Caco-2 (cell line): ENCODE results near the gene TAX1BP1. TPM values are rescaled to one million over a fixed set of nuclear protein-coding genes. Genes with fewer than 3 reads are reported as not detected.

ENCODE experiments used
- BruUV-seq: library from RNA; stranded (reverse); fragments of 400-500 nt; replicated peaks from 2 replicates; lab custom pipeline; 2021; lab: Mats Ljungman, UMichigan
- CTCF ChIA-PET: fragments of 300-600 bp; sonication (Branson Sonifier 250); formaldehyde crosslinking; loops from one replicate; lab custom pipeline; 2022; ENCODE audit warnings: antibody characterized with exemption; lab: Charles Lee
- POLR2A ChIA-PET: fragments of 300-600 bp; sonication (Branson Sonifier 250); formaldehyde crosslinking; loops from one replicate; lab custom pipeline; 2022; ENCODE audit warnings: antibody characterized with exemption; lab: Charles Lee
- DNase-seq, 2 experiments: peaks; one replicate each; pipeline versions ENCODE4 v3.0.0 to v3.0.0-alpha.2; 2020 to 2022
- H3K27me3 ChIP-seq: replicated peaks from 2 replicates; pipeline ENCODE4 v1.6.0; 2011; ENCODE audit warnings: low read length; ENCODE audit not compliant: control insufficient read depth, insufficient read depth
- H3K36me3 ChIP-seq: 2 replicates; pipeline ENCODE4 v1.5.1; 2011; ENCODE audit warnings: low read length; ENCODE audit not compliant: control insufficient read depth, insufficient read depth
- H3K4me1 ChIP-seq: fragments of 250-450 bp; sonication (Bioruptor Pico); 2 replicates; pipeline ENCODE4 v1.5.1; 2020; ENCODE audit warnings: mild to moderate bottlenecking
- H3K4me3 ChIP-seq: 2 replicates; pipeline ENCODE4 v1.5.1; 2011; ENCODE audit warnings: low read depth, mild to moderate bottlenecking, control low read depth, low read length
- H3K9me3 ChIP-seq: fragments of 250-450 bp; sonication (Bioruptor Pico); 2 replicates; pipeline ENCODE4 v1.5.1; 2020; ENCODE audit warnings: mild to moderate bottlenecking, moderate library complexity
- H3K27ac Mint-ChIP-seq: one replicate; pipeline ENCODE4 v1.8.0; 2022; ENCODE audit warnings: mixed read lengths; ENCODE audit not compliant: unreplicated experiment
- H3K27me3 Mint-ChIP-seq: one replicate; pipeline ENCODE4 v1.8.0; 2022; ENCODE audit warnings: mixed read lengths; ENCODE audit not compliant: insufficient read depth, unreplicated experiment
- H3K36me3 Mint-ChIP-seq: one replicate; pipeline ENCODE4 v1.8.0; 2022; ENCODE audit warnings: mild to moderate bottlenecking, mixed read lengths; ENCODE audit not compliant: insufficient read depth, unreplicated experiment
- H3K4me1 Mint-ChIP-seq: one replicate; pipeline ENCODE4 v1.8.0; 2022; ENCODE audit warnings: low read depth, mixed read lengths; ENCODE audit not compliant: unreplicated experiment
- H3K4me3 Mint-ChIP-seq: one replicate; pipeline ENCODE4 v1.8.0; 2022; ENCODE audit warnings: mild to moderate bottlenecking, moderate library complexity, mixed read lengths; ENCODE audit not compliant: unreplicated experiment
- H3K9me3 Mint-ChIP-seq: one replicate; pipeline ENCODE4 v1.8.0; 2022; ENCODE audit warnings: mixed read lengths; ENCODE audit not compliant: unreplicated experiment
- intact Hi-C: fragments of 100-400 bp; cut with micrococcal nuclease; formaldehyde crosslinking; loops from one replicate; pipeline ENCODE4 v1.10.0; 2022; ENCODE audit not compliant: unreplicated experiment
- total RNA-seq: library from RNA; stranded (reverse); gene quantifications from 2 replicates; pipeline ENCODE4 v1.2.3, GENCODE V29; 2022
- TF ChIP-seq, protein P1 (sequence below), 2 experiments: fragments of 200-600 bp in 1 of 2; IDR thresholded peaks; 1 replicate in 1 of 2; 2 replicates in 1 of 2; pipeline versions ENCODE4 v1.5.1 to v1.8.0; 2011 to 2022; ENCODE audit warnings: antibody characterized with exemption in 1 of 2, control low read depth in 1 of 2, inconsistent platforms in 1 of 2, low read depth in 1 of 2, low read length in 1 of 2, mild to moderate bottlenecking in 1 of 2, moderate library complexity in 1 of 2; ENCODE audit not compliant: insufficient read depth in 1 of 2, severe bottlenecking in 1 of 2, unreplicated experiment in 1 of 2

TAX1BP1 gene
- total RNA-seq, 1 experiment from 2014 or later, result 96.8 TPM

DNA sequence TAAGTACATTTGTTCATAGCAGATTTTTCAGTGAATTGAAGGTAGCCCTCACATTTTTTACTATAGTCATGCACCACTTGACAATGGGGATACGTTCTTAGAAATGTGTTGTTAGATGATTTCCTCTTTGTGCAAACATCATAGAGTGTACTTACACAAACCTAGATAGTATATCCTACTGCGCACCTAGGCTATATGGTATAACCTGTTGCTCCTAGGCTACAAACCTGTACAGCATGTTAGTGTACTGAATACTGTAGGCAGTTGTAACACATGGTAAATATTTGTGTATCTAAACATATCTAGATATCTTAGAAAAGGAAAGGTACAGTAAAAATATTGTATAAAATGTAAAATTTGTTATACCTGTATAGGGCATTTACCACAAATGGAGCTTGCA lies 41.2 kb downstream of the TAX1BP1 start:
- Mint-ChIP-seq H3K27me3 (no peaks in the 10 kb centered on the region), H3K36me3 (peaks cover 6% of the 10 kb centered on the region), H3K4me3 (no peak overlapping the region), H3K4me1 (peaks cover 6% of the 10 kb centered on the region), H3K9me3 (no peaks in the 10 kb centered on the region), H3K27ac (no peak overlapping the region)
- H3K36me3 ChIP-seq, result peaks cover 2% of the 10 kb centered on the region; the same call in 1 of the 2 replicates
- H3K4me1 ChIP-seq, result peaks cover 7% of the 10 kb centered on the region; the same call in 1 of the 2 replicates
- DNase-seq, result no peak
- ChIA-PET POLR2A (no interaction called here), CTCF (no interaction called here)
- no peaks in the 10 kb centered on the region for H3K27me3 ChIP-seq
- intact Hi-C loops, result loop anchor here (5.0 kb wide), 1 partner anchor 584 kb away; no protein-coding TSS in a partner anchor
- no TSS peak for BruUV-seq
- H3K4me3 ChIP-seq, result no peak overlapping the region
- H3K9me3 ChIP-seq, result no peaks in the 10 kb centered on the region
- TF ChIP-seq, protein P1, sequence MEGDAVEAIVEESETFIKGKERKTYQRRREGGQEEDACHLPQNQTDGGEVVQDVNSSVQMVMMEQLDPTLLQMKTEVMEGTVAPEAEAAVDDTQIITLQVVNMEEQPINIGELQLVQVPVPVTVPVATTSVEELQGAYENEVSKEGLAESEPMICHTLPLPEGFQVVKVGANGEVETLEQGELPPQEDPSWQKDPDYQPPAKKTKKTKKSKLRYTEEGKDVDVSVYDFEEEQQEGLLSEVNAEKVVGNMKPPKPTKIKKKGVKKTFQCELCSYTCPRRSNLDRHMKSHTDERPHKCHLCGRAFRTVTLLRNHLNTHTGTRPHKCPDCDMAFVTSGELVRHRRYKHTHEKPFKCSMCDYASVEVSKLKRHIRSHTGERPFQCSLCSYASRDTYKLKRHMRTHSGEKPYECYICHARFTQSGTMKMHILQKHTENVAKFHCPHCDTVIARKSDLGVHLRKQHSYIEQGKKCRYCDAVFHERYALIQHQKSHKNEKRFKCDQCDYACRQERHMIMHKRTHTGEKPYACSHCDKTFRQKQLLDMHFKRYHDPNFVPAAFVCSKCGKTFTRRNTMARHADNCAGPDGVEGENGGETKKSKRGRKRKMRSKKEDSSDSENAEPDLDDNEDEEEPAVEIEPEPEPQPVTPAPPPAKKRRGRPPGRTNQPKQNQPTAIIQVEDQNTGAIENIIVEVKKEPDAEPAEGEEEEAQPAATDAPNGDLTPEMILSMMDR (IDR thresholded peaks at IDR 0.05; ENCODE audit: insufficient read depth in 1 of 2, low read depth in 1 of 2, low read length in 1 of 2, severe bottlenecking in 1 of 2, unreplicated experiment in 1 of 2), result no peak

DNA sequence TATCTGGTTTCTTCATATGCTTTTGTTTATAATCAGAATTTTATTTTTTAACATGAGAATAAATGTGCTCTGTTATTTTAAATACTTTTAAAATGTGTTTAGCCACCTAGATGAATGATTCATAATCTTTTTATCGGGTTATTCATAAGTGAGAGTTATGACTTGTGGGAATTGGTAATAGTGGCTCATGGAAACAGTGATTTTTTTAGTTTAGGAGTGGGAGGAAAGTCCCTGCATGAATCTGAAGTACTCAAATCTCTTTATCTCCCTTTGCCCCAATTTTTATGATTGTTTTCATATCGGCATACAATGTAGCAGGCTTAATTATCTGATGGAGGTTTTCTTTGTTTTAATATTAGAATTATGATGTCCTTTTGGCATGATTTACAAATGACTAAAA lies 42.9 kb downstream of the TAX1BP1 start:
- TF ChIP-seq, protein P1 (IDR thresholded peaks at IDR 0.05; ENCODE audit: insufficient read depth in 1 of 2, low read depth in 1 of 2, low read length in 1 of 2, severe bottlenecking in 1 of 2, unreplicated experiment in 1 of 2), result no peak
- POLR2A ChIA-PET, result no interaction called here
- no TSS peak for BruUV-seq
- Histone ChIP-seq H3K9me3 (no peaks in the 10 kb centered on the region), H3K4me3 (no peak overlapping the region), H3K4me1 (peaks cover 7% of the 10 kb centered on the region; the same call in 1 of the 2 replicates), H3K27me3 (no peaks in the 10 kb centered on the region), H3K36me3 (peaks cover 2% of the 10 kb centered on the region; the same call in 1 of the 2 replicates)
- H3K36me3 Mint-ChIP-seq, result peaks cover 6% of the 10 kb centered on the region
- CTCF ChIA-PET, result no interaction called here
- DNase-seq, result no peak
- no peaks in the 10 kb centered on the region for H3K9me3 Mint-ChIP-seq
- peaks cover 6% of the 10 kb centered on the region for H3K4me1 Mint-ChIP-seq
- intact Hi-C loops, result loop anchor here (5.0 kb wide), 1 partner anchor 586 kb away; no protein-coding TSS in a partner anchor
- no peak overlapping the region for H3K4me3 Mint-ChIP-seq
- no peaks in the 10 kb centered on the region for H3K27me3 Mint-ChIP-seq
- H3K27ac Mint-ChIP-seq, result no peak overlapping the region

DNA sequence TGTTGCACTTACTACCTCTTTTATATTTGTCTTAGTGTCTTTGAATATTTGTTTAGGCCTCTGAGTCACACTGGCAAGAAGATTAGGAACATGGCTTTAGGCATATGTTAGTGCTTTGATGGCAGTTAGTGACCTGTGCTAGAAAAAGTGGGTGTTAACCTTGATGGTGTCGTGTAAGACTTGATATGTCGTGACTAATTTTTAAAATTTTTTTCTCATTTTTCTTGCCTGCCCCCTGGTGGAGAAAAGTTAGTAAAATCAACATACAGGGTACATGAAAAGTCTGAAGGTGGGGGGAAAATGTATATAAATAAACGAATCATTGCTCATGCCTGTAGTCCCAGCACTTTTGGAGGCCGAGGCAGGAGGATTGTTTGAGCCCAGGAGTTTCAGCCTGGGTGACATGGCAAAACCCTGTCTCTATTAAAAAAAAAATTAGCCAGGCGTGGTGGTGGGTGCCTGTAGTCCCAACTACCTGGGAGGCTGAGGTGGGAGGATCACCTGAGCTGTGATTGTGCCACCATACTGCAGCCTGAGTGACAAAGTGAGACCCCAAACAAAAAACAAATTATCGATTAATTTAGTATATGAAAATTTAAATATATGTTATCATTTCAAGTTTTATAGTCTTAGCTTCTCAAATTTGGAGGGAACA lies 44.6 kb downstream of the TAX1BP1 start:
- H3K27me3 ChIP-seq, result no peaks in the 10 kb centered on the region
- no TSS peak for BruUV-seq
- H3K4me3 Mint-ChIP-seq, result no peak overlapping the region
- intact Hi-C loops, result loop anchor here (2.0 to 5.0 kb wide), 2 partner anchors 40 to 587 kb away; no protein-coding TSS in a partner anchor
- peaks cover 6% of the 10 kb centered on the region for H3K4me1 Mint-ChIP-seq
- H3K9me3 Mint-ChIP-seq, result no peaks in the 10 kb centered on the region
- POLR2A ChIA-PET, result no interaction called here
- CTCF ChIA-PET, result no interaction called here
- no peak overlapping the region for H3K27ac Mint-ChIP-seq
- H3K9me3 ChIP-seq, result no peaks in the 10 kb centered on the region
- no peak overlapping the region for H3K4me3 ChIP-seq
- DNase-seq, result peak in 1 of 2 experiments; percentile 62
- peaks cover 2% of the 10 kb centered on the region; the same call in 1 of the 2 replicates for H3K36me3 ChIP-seq
- peaks cover 7% of the 10 kb centered on the region; the same call in 1 of the 2 replicates for H3K4me1 ChIP-seq
- no peaks in the 10 kb centered on the region for H3K27me3 Mint-ChIP-seq
- H3K36me3 Mint-ChIP-seq, result peaks cover 6% of the 10 kb centered on the region
- TF ChIP-seq, protein P1 (IDR thresholded peaks at IDR 0.05; ENCODE audit: insufficient read depth in 1 of 2, low read depth in 1 of 2, low read length in 1 of 2, severe bottlenecking in 1 of 2, unreplicated experiment in 1 of 2), result peak; percentile 55 to 74
